ENCODE data around the gene IPO5. TPM values are rescaled to one million over a fixed set of nuclear protein-coding genes. Genes with fewer than 3 reads are reported as not detected.
A peak's percentile ranks its signal among the peaks of the same experiment; 100 is the strongest.

IPO5 gene
- total RNA-seq (2014; rRNA removed; shearing (Covaris generic)): 110 and 114 TPM in 2 replicates

GRCh38 chr13:97953376-97953970, at the start of gene IPO5:
IPO5 (plus strand) TSS chr13:97953675; CDS start chr13:97976697, 23,022 bp downstream.
- DNase-seq (ENCODE audit: low read depth): no peak

- no peak for DNase-seq (ENCODE audit: low read depth)
Observed at GRCh38 chr13:97904059-97904458, 49.4 kb upstream of the IPO5 start.

- DNase-seq (ENCODE audit: low read depth): no peak
Observed at GRCh38 chr13:97905517-97905916, 48.0 kb upstream of the IPO5 start.

GRCh38 chr13:97911311-97912138, 42.0 kb upstream of the IPO5 start:
- DNase-seq (ENCODE audit: low read depth): peak; percentile 40

GRCh38 chr13:97912139-97912535, 41.3 kb upstream of the IPO5 start:
- no peak for DNase-seq (ENCODE audit: low read depth)

GRCh38 chr13:97913206-97913605, 40.3 kb upstream of the IPO5 start:
- no peak for DNase-seq (ENCODE audit: low read depth)

GRCh38 chr13:97914540-97914939, 38.9 kb upstream of the IPO5 start:
- DNase-seq (ENCODE audit: low read depth): no peak

- DNase-seq (ENCODE audit: low read depth): no peak
Observed at GRCh38 chr13:97921176-97921816, 32.2 kb upstream of the IPO5 start.

- no peak for DNase-seq (ENCODE audit: low read depth)
Observed at GRCh38 chr13:97928301-97928700, 25.2 kb upstream of the IPO5 start.

GRCh38 chr13:97932036-97932435, 21.4 kb upstream of the IPO5 start:
- no peak for DNase-seq (ENCODE audit: low read depth)

- DNase-seq (ENCODE audit: low read depth): no peak
Observed at GRCh38 chr13:97932647-97933046, 20.8 kb upstream of the IPO5 start.

- no peak for DNase-seq (ENCODE audit: low read depth)
Observed at GRCh38 chr13:97933776-97934175, 19.7 kb upstream of the IPO5 start.

GRCh38 chr13:97934590-97934989, 18.9 kb upstream of the IPO5 start:
- DNase-seq (ENCODE audit: low read depth): no peak

- DNase-seq (ENCODE audit: low read depth): no peak
Observed at GRCh38 chr13:97935071-97935470, 18.4 kb upstream of the IPO5 start.

- no peak for DNase-seq (ENCODE audit: low read depth)
Observed at GRCh38 chr13:97936036-97936435, 17.4 kb upstream of the IPO5 start.

GRCh38 chr13:97938706-97939475, 14.6 kb upstream of the IPO5 start:
- no peak for DNase-seq (ENCODE audit: low read depth)

GRCh38 chr13:97944396-97945029, 9.0 kb upstream of the IPO5 start:
- DNase-seq (ENCODE audit: low read depth): peak; percentile 55

GRCh38 chr13:97945342-97945741, 8.1 kb upstream of the IPO5 start:
- DNase-seq (ENCODE audit: low read depth): no peak

- DNase-seq (ENCODE audit: low read depth): peak; percentile 41
Observed at GRCh38 chr13:97945792-97946419, 7.6 kb upstream of the IPO5 start.

GRCh38 chr13:97946951-97947588, 6.4 kb upstream of the IPO5 start:
- peak; percentile 74 for DNase-seq (ENCODE audit: low read depth)

- DNase-seq (ENCODE audit: low read depth): no peak
Observed at GRCh38 chr13:97948041-97948440, 5.4 kb upstream of the IPO5 start.
